NCI-H128 (cell line): ENCODE data around the gene PRR23E.
A peak's percentile ranks its signal among the peaks of the same experiment; 100 is the strongest.

Source experiments
- DNase-seq: peaks from one replicate; lab custom pipeline; 2025; ENCODE audit not compliant: unreplicated experiment; lab: John Stamatoyannopoulos, UW

The PRR23E gene

DNA sequence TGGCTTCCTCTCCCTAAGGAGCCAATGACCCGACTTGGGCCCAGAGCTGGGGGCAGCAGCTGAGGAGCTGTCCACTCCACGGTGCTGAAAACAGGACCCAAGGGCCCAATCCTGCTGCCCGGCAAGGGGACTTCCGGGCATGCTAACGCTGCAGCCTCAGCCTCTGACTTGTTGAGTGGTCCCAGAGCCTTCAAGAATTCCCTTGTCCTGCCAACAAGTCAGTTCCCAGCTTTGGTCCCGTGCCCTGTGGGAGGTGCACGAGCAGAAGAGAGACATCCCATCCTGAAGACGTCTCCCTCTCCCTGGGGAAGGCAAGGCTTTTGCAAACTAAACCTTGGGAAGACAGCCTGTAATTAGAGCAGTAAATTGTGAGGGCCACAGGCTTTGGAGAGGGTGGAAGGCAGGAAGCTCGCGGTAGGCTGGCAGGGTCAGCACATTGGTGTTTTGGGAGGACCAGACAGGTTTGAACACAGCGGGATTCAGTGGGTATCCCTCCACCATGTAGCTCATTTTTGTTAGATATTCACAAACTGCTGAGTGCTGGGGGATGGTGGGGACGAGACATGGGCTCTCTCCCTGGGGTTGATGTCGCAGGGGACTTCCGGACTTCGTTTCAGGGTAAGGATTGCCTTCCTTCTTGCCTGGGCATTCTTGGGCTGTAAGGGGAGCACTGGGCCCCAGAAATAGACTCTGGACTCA is 29.8 kb upstream of the PRR23E start:
- DNase-seq: no peak

DNA sequence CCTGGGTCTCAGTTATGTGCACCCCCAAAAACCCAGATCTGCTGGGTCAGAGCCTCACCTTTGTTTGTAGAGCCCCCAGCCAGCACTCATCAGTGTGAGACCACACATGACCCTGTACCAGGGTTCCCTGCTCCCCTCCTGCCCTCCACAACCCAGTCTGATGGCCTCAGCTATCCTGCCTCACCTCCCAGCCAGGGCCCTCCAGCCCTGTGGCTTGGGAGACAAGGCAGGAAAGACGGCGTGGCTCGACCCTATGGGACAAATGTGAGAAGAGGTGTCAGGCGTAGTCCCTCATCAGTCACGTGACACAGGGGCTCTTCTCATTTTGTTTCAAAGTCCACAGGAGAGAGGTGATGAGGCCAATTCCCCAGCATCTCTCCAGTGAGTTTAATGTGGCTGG is 28.3 kb upstream of the PRR23E start:
- DNase-seq: no peak

DNA sequence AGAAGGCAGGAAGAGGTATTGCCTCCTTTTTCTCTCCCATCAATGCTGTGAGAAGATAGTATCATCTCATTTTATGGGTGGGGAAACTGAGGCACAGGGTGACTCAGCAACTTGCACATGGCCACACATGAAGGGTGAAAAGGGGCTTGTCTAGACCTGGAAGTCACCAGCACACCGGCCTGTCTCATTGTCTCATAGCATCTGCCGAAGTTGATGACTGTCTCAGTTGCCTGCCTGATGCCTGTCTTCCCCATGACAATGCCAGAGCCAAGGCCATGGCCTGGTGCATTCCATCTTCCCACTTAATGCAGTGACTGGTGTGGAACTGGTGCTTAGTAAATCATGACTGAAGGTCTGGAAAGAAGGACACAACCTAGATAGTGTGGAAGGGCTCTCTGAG is 27.9 kb upstream of the PRR23E start:
- DNase-seq: no peak

DNA sequence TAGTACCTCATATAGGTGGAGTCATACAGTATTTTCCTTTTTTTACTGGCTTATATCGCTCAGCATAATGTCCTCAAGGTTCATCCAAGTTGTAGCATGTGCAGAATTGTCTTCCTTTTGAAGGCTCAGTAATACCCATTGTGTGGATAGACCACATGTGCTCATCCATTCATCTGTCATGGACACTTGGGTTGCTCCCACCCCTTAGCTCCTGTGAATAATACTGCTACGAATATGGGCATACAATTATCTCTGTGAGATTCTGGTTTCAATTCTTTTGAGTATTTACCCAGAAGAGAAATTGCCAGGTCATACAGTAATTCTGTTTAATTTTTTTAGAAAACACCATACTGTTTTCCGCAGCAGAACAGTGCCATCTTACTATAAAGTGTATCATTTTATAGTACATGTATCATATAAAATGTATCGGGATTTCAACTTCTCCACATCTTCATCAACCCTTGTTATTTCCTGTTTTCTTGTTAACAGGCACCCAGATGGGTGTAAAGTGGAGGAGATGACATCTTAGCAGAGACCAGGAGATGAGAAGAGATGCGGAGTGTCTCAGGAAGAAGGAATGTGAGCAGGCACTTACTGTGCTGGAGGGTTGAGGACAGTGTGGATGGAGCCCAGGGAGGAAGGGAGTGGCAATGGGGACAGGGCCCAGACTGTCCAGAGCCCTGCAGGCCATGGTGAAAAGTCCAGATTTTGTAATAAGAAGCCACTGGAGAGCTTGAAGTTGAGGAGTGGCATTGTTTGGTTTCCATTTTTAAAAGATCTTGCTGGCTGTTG is 27.0 kb upstream of the PRR23E start:
- DNase-seq: no peak

DNA sequence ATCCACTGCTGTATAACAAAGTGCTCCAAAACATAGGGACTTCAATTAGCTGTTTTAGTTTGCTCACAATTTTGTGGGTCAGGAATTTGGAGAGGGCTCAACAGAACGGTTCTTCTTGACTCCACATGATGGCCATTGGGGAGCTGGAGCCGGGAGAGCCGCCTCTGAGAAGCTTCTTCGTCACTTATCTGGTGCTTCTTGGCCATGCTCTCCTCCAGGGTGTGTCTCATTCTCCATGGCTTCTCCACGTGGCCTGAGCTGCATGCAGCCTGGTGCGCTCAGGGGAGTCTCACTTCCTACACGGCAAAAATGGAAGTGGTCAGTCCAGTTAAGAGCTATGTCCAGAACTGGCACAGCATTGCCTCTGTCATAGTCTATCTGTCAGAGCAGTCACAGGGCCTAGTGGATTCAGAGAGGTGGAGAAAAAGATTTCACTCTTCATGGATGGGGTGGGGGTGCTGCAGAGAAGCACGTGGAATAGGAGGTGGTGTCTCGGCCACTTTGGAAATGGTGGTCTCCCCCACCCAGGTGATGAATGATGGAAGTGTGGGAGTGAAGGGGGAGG is 26.3 kb upstream of the PRR23E start:
- no peak for DNase-seq

DNA sequence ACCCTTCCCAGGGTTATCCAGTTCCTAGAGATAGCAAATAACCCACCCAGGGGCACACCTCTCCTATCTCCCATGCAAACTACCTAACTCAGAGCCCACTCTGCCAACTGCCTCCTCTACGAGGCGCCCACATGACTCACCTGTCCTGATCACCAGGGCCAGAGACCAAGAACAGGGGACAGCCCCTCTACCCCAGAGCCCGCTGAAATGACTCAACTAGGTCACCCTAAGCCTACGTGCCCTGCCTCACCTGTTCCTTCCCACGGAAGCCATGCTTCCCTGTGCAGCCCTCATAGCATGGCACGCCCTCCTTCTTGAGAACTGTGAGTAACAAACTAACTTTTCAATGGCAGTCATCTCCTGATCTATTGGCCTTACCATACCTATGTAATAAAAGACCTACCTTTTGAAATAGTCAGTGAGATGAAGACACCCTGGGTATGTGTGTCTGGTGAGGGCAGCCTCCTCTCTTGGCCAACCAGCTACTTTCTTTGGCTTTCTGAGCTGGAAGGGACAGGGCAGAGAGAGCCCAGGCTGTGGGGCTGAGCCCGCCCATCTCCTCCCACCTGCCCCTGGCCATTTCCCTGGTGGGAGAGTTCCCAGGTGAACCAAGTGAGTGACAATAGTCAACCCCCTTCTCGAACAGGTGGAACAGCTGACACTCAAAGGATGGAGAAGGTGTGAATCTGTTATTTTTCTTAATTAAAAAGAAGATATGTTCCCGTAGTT is 25.5 kb upstream of the PRR23E start:
- no peak for DNase-seq

DNA sequence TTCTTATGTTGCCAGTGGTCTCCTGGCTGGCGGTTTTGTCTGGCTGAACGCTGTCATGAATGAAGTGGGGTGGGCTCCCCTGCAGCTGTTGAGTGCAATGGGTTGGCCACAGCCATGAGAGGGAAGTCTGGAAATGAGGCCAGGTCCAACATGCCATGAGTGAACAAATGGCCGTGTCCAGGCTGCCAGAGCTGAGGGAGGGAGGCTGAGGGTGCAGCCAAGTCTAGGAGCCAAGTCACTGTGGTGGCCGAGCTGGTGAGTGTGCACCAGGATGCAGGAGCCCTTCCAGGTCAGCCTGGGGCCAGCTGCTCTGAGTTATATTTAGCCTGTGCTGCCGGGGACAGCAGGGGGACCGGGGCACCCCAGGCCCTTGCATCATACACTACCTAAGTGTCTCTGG is 24.7 kb upstream of the PRR23E start:
- DNase-seq: no peak

DNA sequence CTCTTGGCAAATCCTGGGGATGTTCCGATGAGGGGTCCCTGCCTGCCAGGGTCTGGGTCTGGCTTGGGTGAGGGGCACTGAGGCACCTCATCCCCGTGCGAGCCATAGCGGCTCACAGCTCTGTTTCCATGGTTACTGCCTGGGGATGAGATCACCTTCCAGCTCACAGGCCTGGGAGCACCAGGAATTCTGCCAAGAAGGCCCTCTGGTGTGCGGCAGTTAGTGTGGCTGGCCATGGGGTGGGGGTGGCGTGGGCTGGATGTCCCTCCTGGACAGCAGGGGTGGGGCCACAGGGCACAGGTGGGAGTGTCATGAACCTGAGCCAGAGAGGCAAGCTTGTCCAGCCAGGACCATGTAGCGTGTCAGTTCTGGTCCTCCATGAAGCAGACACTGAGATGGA is 22.1 kb upstream of the PRR23E start:
- no peak for DNase-seq

DNA sequence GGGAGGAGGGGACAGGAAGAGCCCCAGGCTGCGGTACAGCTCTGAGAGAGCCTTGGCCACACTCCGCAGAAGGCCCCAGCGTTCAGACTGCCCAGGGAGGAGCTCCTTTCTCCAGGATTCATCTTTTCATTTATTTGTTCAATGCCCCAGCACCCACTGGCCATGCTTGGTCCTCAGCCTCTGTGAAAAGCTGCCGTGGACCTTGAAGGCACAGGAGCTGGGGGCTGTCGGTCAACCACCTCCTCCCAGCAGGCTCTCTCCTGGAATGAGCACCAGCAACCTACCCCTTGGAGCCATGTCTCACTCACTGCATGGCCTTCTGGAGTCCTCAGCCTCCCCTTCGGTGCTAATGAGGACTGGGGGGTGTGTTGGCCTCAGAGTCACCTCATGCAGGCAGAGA is 21.6 kb upstream of the PRR23E start:
- DNase-seq: no peak

DNA sequence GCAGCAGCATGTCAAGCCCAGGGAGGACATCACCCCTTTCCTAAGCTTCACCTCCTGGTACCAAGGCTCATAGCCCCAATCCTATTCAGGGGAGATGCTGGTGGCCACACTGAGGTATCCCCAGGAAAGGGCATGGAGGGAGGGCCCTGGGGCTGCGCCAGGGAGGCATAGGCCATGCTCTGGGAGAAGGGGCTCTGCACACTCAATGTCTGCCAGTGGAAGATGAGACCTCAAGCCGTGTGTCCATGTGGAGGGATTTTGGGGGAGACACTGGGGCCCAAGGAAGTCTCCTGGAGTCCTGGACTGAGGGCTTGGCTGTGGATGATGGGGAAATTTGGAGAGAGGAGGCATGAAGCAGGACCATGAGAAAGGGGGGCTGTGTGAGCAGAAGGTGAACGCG is 21.2 kb upstream of the PRR23E start:
- DNase-seq: no peak

DNA sequence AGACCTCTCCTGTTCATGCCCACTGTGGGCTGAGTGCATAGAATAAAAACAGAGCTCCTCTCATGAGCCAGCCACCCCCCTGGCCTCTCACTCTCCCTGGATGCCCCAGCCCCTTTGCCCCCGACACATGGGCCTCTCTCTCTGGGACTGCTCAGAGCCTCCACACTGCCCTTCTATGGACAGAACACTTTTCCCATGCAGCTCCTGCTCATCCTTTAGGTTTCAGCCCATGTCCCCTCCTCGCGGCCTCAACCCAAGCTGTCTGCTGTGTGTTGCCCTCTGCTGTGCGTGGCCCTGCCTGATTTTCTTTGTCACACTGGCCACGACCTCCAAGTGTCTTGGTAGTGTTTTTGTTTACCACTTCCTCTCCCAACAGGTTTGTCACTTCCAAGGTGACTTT is 20.7 kb upstream of the PRR23E start:
- no peak for DNase-seq

DNA sequence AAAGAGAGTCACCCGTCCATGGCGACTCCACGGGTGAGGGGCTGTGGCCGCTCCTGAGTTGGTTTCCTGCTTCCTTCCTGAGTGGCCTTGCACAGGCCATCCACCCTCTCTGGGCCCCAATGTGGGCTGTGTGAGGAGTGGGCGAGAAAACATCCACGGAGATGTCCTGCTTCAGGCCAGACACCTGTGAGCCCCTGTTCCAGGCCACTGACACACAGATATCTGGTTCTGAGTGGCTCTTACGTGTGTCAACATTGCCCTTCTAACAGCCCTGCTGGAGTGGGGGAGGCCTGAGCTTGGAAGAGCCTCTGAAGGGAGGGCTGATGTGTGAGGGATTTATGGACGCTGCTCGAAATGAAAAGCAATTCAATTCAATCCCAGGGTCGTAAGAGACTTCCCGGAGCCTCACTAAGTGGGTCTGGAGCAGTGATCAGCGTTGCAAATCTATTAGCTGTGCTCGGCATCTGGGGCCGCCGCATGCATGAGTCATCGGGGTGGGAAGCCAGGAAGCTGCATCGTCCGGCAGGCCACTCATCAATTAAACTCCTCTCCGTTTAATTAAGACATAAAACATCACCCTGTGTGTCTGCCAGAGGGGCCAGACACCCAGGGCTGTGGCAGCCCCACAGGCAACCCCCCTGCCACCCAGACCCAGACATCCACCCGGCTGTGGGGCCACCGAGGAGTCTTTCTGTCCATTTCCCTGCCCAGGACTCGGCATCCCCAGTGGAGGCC is 20.0 kb upstream of the PRR23E start:
- peak; percentile 83 for DNase-seq

DNA sequence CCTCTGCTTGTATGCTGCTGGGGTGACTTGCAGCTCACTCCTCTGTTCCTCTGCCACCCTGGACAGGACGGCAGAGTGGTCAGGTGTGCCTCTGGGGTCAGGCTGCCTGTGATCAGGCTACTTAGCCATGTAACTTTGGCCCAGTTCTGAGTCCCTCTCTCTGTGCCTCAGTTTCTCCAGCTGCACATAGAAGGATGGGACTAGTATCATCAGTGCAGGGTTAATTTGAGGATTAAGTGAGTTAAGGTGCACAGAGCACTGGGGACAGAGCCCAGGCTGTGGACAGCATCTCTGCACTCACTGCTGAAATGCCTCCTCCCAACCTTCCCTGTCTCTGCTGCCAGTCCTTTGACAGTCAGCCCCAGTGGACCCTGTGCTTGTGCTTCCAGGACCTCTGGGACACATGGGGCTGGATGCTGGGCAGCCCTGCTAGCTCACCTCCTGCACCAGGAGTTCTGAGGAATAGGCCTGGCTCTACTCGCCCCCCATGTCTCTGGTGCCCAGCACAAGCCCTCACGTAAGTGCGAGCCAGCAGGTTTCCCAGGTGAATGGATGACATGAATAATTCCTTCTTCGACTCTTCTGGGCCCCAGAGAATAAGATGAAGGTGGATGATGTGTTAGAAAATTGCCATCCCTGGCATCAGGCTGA is 19.3 kb upstream of the PRR23E start:
- DNase-seq: no peak

DNA sequence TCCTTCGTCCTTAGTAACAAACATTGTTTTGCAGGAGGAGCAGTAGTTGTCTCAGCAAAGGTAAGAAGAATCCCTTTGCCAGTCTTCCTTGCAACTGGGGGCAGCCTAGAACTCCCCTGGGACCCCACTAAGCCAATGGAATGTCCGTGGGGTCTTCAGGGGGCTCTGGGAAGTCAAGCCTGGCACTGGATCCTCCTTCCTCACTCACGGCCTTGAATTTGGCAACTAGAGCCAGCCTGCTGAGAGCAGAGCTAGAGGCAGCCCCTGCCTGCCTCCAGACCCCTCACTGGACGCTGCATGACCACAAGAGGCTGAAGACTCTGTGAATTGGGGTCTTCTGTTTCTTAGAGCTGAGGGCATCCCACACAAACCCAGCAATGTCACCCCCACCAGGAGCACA is 18.6 kb upstream of the PRR23E start:
- DNase-seq: no peak

DNA sequence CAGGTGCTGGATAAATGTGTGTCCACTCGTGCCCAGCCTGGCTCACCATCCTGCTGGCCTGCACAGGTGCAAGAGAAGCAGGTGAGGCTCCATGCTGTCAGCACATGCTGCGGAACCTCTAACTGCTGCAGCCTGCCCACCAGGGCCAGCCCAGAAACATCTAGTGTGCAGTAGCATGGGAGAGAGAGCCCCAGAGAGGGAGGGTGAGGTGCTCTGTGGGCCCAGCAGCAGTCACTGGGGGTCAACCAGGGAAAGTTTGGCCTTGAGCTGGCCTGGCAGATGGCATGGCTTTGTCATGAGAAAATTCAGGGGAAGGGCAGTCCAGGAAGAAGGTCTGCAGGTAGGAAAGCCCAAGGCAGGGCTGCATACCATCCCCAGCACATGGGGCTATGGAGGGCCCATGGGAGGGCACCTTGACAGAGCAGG is 18.2 kb upstream of the PRR23E start:
- DNase-seq: no peak

DNA sequence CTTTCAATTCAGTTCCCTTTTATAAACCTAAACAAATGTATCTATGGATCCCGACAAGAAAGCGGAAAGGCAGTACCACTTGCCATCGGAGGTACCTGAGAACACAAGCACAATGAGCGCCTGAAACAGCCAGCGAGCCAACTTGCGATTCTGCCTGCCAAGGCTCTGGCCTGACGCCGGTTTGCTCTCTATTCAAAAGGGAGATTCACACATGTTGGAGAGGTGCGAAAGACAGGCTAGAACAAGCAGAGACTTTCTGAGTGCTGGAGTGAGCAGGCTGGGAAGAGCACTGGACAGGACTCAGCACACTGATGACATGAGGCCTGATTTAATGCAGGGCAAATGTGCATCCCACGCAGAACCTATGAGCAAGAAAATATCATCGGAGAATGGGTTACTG is 17.7 kb upstream of the PRR23E start:
- DNase-seq: no peak

DNA sequence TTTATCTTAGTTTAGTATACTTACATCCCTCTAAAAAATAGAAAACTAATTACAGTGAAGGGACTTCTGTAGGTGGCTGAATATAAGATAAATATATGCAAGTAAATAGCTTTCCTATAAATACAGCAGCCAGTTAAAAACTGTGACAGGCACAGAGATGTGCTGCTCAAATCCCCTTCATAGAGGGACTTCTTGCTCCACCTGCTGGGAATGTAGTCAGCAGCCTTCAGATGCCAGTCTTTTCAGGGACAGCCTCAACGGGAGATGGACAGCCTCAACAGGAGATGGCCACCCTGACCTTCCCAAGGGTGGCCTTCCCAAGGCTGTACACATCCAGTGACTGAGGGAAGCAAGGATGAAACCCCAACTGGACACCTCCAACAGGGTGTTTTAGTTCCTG is 15.7 kb upstream of the PRR23E start:
- DNase-seq: no peak

DNA sequence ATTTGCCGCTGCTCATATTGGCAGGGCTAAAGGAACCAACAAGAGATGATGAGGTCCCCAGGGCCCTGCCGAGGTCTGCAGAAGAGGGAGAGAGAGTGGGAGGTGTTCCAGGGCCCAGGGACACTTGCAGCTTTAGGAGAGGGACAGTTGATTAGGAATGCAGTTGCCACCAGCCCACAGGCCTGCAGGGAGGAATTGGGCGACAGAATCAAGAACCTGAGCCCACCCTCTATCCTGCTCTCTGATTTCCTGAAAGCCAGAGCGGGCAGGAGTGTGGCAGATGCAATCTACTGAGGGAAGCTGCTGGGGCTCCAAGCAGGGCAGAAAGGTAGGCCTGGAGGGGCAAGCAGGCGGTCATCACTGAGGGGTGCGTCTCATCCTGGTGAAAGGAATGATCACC is 12.1 kb upstream of the PRR23E start:
- DNase-seq: no peak

DNA sequence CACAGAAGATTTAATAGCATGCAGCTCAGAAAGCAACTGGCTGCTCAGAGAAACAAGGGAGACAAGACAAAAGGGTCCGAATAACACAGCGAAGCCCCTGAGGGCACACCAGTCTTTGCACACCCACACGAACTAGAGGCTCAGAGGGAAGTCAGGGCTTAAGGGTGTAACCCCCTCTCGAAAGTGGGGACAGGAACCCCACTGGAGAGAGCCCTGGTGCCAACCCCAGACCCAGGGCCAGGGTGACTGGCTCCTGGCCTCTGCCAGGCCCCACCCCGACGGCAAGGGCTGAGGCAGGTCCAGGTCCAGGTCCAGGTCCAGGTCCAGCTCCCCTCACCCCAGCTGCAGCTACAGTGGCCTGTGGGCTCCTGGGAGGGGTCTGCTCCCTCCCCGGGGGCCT is 10.5 kb upstream of the PRR23E start:
- DNase-seq: no peak

DNA sequence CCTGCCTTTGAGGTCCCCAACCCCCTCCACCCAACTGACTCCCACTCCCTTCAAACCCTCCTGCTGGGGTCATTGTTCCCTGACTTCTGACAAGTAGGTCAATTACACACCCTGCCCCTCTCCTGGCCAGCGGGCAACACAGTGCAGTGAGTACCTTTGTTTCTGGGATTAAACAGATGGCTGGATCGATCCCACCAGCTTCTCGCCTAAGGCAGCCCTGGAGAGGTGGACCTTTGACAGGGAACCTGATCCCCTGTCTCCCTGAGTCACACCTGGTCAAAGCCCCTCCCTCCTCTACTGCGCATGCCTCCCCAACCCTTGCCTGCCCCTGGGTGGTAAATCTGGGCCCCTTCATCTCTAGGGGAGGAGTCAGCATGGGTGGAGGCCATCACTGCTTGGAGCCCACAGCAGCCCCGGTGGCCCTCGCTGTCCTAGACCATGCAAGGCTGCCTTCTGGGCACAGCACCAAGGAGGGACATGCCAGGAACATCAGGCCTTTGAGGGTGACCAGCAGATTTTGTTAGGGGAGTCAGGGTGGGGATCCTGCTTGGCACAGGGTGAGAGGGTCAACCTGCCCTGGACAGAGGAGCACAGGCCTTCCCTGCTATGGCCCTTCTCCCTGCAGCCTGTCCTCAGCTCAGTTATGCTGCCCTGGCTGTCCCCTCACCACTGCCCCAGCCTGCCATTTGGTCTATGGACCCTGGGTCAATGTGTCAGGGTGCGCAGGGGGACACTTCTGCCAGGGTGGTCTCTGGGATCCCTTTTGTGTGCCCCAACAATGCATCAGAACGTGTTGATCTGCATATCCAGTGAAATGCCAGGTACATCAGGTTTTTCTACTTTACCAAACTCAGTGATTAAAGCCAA is 9.8 kb upstream of the PRR23E start:
- peak; percentile 53 for DNase-seq
